Neuron (in vitro differentiated cells): ENCODE data around the gene MON2.
"Not testable (repeated sequence)": the region's sequence is repeated elsewhere in the genome, so short reads cannot be mapped to it uniquely, and the experiment has no call there.

Experiments
- H2AFZ ChIP-seq: one replicate; pipeline ENCODE4 v1.6.1; 2013; ENCODE audit warnings: low read depth, mild to moderate bottlenecking, inconsistent platforms, low read length, moderate library complexity
- H3K27me3 ChIP-seq: one replicate; pipeline ENCODE4 v1.6.1; 2013; ENCODE audit warnings: low read length; ENCODE audit not compliant: insufficient read depth
- H3K36me3 ChIP-seq: one replicate; pipeline ENCODE4 v1.6.1; 2013; ENCODE audit warnings: low read length; ENCODE audit not compliant: insufficient read depth
- H3K4me1 ChIP-seq: one replicate; pipeline ENCODE4 v1.6.1; 2013; ENCODE audit warnings: low read length; ENCODE audit not compliant: insufficient read depth
- H3K4me3 ChIP-seq: 2 replicates; pipeline ENCODE4 v1.5.1; 2013; ENCODE audit warnings: mild to moderate bottlenecking, low read length, moderate library complexity
- H3K9me3 ChIP-seq: one replicate; pipeline ENCODE4 v1.6.1; 2013; ENCODE audit warnings: low read length

MON2 gene

DNA sequence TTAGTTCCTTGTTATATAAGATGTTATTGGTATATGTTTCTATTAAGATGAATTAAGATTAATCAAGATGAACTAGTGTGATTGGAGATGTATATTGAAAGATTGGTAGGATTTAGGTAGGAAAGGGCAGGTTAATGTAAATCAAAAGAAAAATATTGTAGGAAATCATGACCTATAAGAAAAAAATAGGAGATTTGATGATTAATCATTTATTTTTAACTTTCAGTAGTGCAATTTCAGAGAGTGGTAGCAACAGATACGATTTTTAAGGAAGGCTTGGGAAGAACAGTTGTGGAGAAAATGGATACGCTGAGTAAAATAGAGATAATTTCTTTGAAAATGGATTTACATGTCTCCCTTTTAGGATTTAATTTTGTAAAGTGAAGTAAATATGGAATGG, 73.7 kb downstream of the MON2 start:
- H3K4me1 ChIP-seq = no peaks in the 10 kb centered on the region
- peaks cover 52% of the 10 kb centered on the region for H3K36me3 ChIP-seq
- H3K4me3 ChIP-seq = no peak overlapping the region
- H2AFZ ChIP-seq = no peak overlapping the region
- H3K27me3 ChIP-seq = no peaks in the 10 kb centered on the region
- no peaks in the 10 kb centered on the region for H3K9me3 ChIP-seq

- no peak overlapping the region for H2AFZ ChIP-seq
- peaks cover 54% of the 10 kb centered on the region for H3K36me3 ChIP-seq
- H3K4me1 ChIP-seq = no peaks in the 10 kb centered on the region
- H3K4me3 ChIP-seq = no peak overlapping the region
- no peaks in the 10 kb centered on the region for H3K9me3 ChIP-seq
- no peaks in the 10 kb centered on the region for H3K27me3 ChIP-seq
Observed at GRCh38 chr12:62542814-62543213, 76.2 kb downstream of the MON2 start.

DNA sequence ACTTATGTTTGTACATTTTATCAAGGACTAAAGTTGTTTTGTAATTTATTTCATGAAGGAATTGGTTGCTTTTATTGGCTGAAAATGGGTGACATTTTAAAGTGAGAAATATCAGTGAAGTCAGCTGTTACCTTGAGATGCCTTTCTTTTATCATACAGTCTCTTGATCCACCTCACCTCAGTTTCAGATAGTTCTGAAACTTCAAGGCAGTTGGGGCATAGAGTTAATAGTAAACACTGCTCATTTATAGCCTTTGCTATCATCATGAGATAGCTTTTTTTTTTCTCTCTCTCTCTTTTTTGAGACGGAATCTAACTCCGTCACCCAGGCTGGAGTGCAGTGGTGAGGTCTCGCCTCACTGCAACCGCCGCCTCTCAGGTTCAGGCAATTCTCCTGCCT, 76.7 kb downstream of the MON2 start:
- Histone ChIP-seq H3K4me1 (no peaks in the 10 kb centered on the region), H3K36me3 (peaks cover 53% of the 10 kb centered on the region), H3K9me3 (no peaks in the 10 kb centered on the region), H3K27me3 (no peaks in the 10 kb centered on the region), H2AFZ (no peak overlapping the region), H3K4me3 (no peak overlapping the region)

GRCh38 chr12:62543741-62544140, 77.1 kb downstream of the MON2 start:
- Histone ChIP-seq H2AFZ (no peak overlapping the region), H3K36me3 (peaks cover 53% of the 10 kb centered on the region), H3K4me1 (no peaks in the 10 kb centered on the region), H3K4me3 (no peak overlapping the region), H3K27me3 (no peaks in the 10 kb centered on the region), H3K9me3 (no peaks in the 10 kb centered on the region)

GRCh38 chr12:62552906-62553556, 86.4 kb downstream of the MON2 start:
- peaks cover 65% of the 10 kb centered on the region for H3K36me3 ChIP-seq
- H3K4me3 ChIP-seq = no peak overlapping the region
- H3K9me3 ChIP-seq = no peaks in the 10 kb centered on the region
- H2AFZ ChIP-seq = no peak overlapping the region
- H3K4me1 ChIP-seq = no peaks in the 10 kb centered on the region
- no peaks in the 10 kb centered on the region for H3K27me3 ChIP-seq

DNA sequence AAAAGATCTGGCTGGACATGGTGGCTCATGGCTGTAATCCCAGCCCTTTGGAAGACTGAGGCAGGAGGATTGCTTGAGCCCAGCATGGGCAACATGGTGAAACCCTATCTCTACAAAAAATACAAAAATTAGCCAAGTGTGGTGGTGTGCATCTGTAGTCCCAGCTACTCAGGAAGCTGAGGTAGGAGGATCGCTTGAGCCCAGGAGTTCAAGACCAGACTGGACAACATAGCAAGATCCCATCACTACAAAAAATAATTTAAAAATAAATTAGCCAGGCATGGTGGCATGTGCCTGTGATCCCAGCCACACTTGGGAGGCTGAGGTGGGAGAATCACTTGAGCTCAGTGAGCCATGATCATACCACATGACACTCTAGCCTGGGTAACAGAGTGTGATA, 92.7 kb downstream of the MON2 start:
- H3K9me3 ChIP-seq, H2AFZ ChIP-seq, H3K4me3 ChIP-seq, H3K27me3 ChIP-seq, H3K4me1 ChIP-seq: not testable (repeated sequence)
- H3K36me3 ChIP-seq = peaks cover 41% of the 10 kb centered on the region

GRCh38 chr12:62562846-62563245, 96.2 kb downstream of the MON2 start:
- Histone ChIP-seq H3K27me3 (no peaks in the 10 kb centered on the region), H2AFZ (no peak overlapping the region), H3K36me3 (peaks cover 44% of the 10 kb centered on the region), H3K4me1 (peaks cover 7% of the 10 kb centered on the region), H3K9me3 (peaks cover 4% of the 10 kb centered on the region), H3K4me3 (no peak overlapping the region)

GRCh38 chr12:62575036-62575435, 108.4 kb downstream of the MON2 start:
- Histone ChIP-seq H3K4me3 (no peak overlapping the region), H2AFZ (no peak overlapping the region), H3K4me1 (peaks cover 3% of the 10 kb centered on the region), H3K9me3 (peaks cover 3% of the 10 kb centered on the region), H3K27me3 (no peaks in the 10 kb centered on the region), H3K36me3 (peaks cover 22% of the 10 kb centered on the region)

- Histone ChIP-seq H3K4me3 (no peak overlapping the region), H3K9me3 (peaks cover 1% of the 10 kb centered on the region), H3K36me3 (peaks cover 20% of the 10 kb centered on the region), H2AFZ (no peak overlapping the region), H3K4me1 (no peaks in the 10 kb centered on the region), H3K27me3 (no peaks in the 10 kb centered on the region)
Observed at GRCh38 chr12:62576503-62576902, 109.9 kb downstream of the MON2 start.

GRCh38 chr12:62578726-62579125, 112.1 kb downstream of the MON2 start:
- Histone ChIP-seq H3K4me3 (no peak overlapping the region), H3K27me3 (no peaks in the 10 kb centered on the region), H3K36me3 (peaks cover 15% of the 10 kb centered on the region), H3K9me3 (peaks cover 1% of the 10 kb centered on the region), H3K4me1 (peaks cover 3% of the 10 kb centered on the region), H2AFZ (no peak overlapping the region)

DNA sequence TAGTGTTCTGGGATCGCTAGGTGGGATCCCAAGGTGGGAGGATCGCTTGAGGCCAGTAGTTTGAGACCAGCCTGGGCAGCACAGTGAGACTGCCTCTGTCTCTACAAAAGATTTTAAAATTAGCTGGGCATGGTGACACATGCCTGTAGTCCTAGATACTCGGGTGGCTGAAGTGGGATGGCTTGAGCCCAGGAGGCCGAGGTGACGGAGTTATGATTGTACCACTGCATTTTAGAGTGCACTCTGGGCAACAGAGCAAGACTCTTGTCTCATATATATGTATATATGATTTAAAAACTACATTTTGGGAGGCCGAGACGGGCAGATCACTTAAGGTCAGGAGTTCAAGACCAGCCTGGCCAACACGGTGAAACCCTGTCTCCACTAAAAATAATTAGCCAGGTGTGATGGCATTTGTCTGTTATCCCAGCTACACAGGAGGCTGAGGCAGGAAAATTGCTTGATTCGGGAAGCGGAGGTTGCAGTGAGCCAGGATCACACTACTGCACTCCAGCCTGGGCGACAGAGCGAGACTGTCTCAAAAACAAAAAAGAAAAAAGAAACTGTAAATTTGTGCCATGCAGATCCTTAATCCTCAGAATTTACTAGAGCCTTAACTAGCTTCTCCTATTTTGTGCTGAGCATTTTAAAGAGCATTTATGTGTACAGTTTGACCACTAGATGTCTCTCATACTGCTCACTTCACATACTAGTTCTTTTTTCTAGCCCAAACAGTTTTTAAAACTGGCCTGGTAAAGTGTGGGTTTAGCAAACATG, 114.8 kb downstream of the MON2 start:
- peaks cover 1% of the 10 kb centered on the region for H3K9me3 ChIP-seq
- H3K36me3 ChIP-seq = peaks cover 3% of the 10 kb centered on the region
- no peak overlapping the region for H3K4me3 ChIP-seq

GRCh38 chr12:62582065-62582366, 115.4 kb downstream of the MON2 start:
- Histone ChIP-seq H3K27me3 (no peaks in the 10 kb centered on the region), H3K4me1 (peaks cover 14% of the 10 kb centered on the region), H2AFZ (no peak overlapping the region), H3K36me3 (peaks cover 5% of the 10 kb centered on the region), H3K9me3 (peaks cover 3% of the 10 kb centered on the region), H3K4me3 (no peak overlapping the region)

More for the DNA sequence above, 114.8 kb downstream of the MON2 start:
- Histone ChIP-seq H3K27me3 (no peaks in the 10 kb centered on the region), H2AFZ (no peak overlapping the region), H3K4me1 (peaks cover 12% of the 10 kb centered on the region)

DNA sequence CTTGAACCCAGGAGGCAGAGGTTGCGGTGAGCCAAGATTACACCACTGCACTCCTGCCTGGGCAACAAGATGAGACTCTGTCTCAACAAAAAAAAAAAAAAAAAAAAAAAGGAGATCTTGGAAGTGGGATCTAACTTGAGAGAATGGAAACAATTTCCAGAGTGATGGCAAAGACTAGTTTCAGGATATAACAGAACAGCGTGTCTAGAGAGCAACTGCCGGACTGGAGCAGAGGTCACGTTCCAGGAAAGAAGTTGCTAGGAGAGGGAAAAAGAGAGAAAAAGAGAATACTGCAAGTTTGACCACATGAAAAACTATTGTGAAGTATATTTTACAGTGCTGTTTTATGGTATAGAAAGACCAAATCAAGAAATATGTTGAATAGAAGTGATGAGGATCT, 118.0 kb downstream of the MON2 start:
- Histone ChIP-seq H3K4me1 (peaks cover 31% of the 10 kb centered on the region), H3K9me3 (peaks cover 1% of the 10 kb centered on the region), H2AFZ (no peak overlapping the region), H3K36me3 (peaks cover 6% of the 10 kb centered on the region), H3K4me3 (no peak overlapping the region), H3K27me3 (no peaks in the 10 kb centered on the region)

DNA sequence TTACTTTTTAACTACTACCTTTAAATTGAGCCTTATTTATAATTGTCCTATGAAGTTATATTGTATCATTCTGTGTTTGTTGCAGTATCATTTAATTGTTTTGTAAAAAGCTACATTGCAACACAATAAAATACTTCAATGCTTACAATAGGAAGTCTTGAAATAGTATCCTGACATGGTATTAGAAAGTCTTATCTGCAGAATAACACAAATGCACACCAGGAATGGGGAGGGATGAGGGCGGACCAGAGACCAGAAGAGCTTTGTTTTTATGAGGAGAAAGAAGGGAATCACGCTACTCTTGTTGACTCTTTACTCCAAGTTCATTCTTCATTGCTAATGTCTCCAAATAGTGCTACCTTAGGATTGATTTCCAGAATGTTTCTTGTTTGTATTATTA, 120.2 kb downstream of the MON2 start:
- Histone ChIP-seq H2AFZ (no peak overlapping the region), H3K9me3 (peaks cover 1% of the 10 kb centered on the region), H3K36me3 (peaks cover 9% of the 10 kb centered on the region), H3K27me3 (no peaks in the 10 kb centered on the region), H3K4me3 (no peak overlapping the region), H3K4me1 (peaks cover 33% of the 10 kb centered on the region)
